Right atrium auricular region (tissue), 2 donors: ENCODE measurements around the gene CPA4. TPM values are rescaled to one million over a fixed set of nuclear protein-coding genes. Genes with fewer than 3 reads are reported as not detected.
"Not testable (repeated sequence)": the region's sequence is repeated elsewhere in the genome, so short reads cannot be mapped to it uniquely, and the experiment has no call there.

Source experiments
- DNase-seq: peaks from one replicate; pipeline ENCODE4 v3.0.0-alpha.2; 2019; ENCODE audit warnings: low spot score
- H3K27ac ChIP-seq, 2 donors: fragments of 200-600 bp; sonication (generic); 1 replicate in 1 of 2; 2 replicates in 1 of 2; pipeline ENCODE4 v1.5.1; 2016 to 2019
- H3K27me3 ChIP-seq, 2 donors: fragments of 200-600 bp; sonication (generic); one replicate each; pipeline versions ENCODE4 v1.5.1 to v1.6.0; 2017 to 2019
- H3K36me3 ChIP-seq: fragments of 200-600 bp; sonication (generic); one replicate; pipeline ENCODE4 v1.5.1; 2016
- H3K4me1 ChIP-seq, 2 donors: fragments of 200-600 bp; sonication (generic); one replicate each; pipeline versions ENCODE4 v1.5.1 to v1.6.0; 2017 to 2019
- H3K4me3 ChIP-seq, 2 donors: fragments of 200-600 bp; sonication (generic); 1 replicate in 1 of 2; 2 replicates in 1 of 2; pipeline ENCODE4 v1.5.1; 2017 to 2019; ENCODE audit warnings: mild to moderate bottlenecking in 1 of 2, moderate library complexity in 1 of 2
- H3K9me3 ChIP-seq, 2 donors: fragments of 200-600 bp; sonication (generic); one replicate each; pipeline ENCODE4 v1.5.1; 2019
- CTCF ChIP-seq, 2 donors: fragments of 200-600 bp; sonication (generic); IDR thresholded peaks; one replicate each; pipeline ENCODE4 v1.5.1; 2019; ENCODE audit warnings: antibody characterized with exemption in 2 of 2
- total RNA-seq, 2 donors: library from RNA; depleted of rRNA; stranded (reverse); fragments of >200 nt; gene quantifications; one replicate each; pipeline ENCODE4 v1.1.0, GENCODE V29; 2016

CPA4 gene
- 1 to 10 TPM; 2.0 to 6.0 TPM for total RNA-seq

- no peak for TF ChIP-seq CTCF (IDR thresholded peaks at IDR 0.05)
- Histone ChIP-seq H3K9me3 (no peaks in the 10 kb centered on the region), H3K27me3 (no peaks in the 10 kb centered on the region), H3K4me3 (no peak within 1 kb of the TSS), H3K4me1 (no peaks in the 10 kb centered on the region), H3K27ac (no peak within 1 kb of the TSS), H3K36me3 (no peaks in the 10 kb centered on the region)
- DNase-seq = no peak
These were observed at the start of gene CPA4 for GRCh38 chr7:130292682-130293257. Gene CPA4 (plus strand): TSS chr7:130293161. CDS start chr7:130293181, 20 bp downstream.

- not testable (repeated sequence) for H3K4me1 ChIP-seq, H3K27ac ChIP-seq, H3K9me3 ChIP-seq, H3K27me3 ChIP-seq, H3K36me3 ChIP-seq, H3K4me3 ChIP-seq, DNase-seq
These were observed 49.5 kb upstream of the CPA4 start for GRCh38 chr7:130243486-130243885.

- H3K36me3 ChIP-seq, H3K4me3 ChIP-seq: not testable (repeated sequence)
These were observed 46.5 kb upstream of the CPA4 start for GRCh38 chr7:130246491-130246890.

GRCh38 chr7:130248842-130249241 is 44.1 kb upstream of the CPA4 start:
- H3K4me3 ChIP-seq, H3K36me3 ChIP-seq, H3K4me1 ChIP-seq: not testable (repeated sequence)

More at GRCh38 chr7:130246491-130246890, 46.5 kb upstream of the CPA4 start:
- not testable (repeated sequence) for H3K27me3 ChIP-seq, H3K4me1 ChIP-seq, DNase-seq, H3K27ac ChIP-seq, H3K9me3 ChIP-seq

GRCh38 chr7:130249626-130250025 is 43.3 kb upstream of the CPA4 start:
- not testable (repeated sequence) for H3K27me3 ChIP-seq, H3K27ac ChIP-seq, H3K4me3 ChIP-seq, DNase-seq, H3K36me3 ChIP-seq, H3K4me1 ChIP-seq, H3K9me3 ChIP-seq

More at GRCh38 chr7:130248842-130249241, 44.1 kb upstream of the CPA4 start:
- H3K27me3 ChIP-seq, H3K9me3 ChIP-seq, DNase-seq, H3K27ac ChIP-seq: not testable (repeated sequence)

GRCh38 chr7:130254555-130254954 is 38.4 kb upstream of the CPA4 start:
- H3K27me3 ChIP-seq = no peaks in the 10 kb centered on the region
- H3K4me3 ChIP-seq = no peak overlapping the region
- H3K9me3 ChIP-seq = peaks cover 0 to 25% of the 10 kb centered on the region in 2 donors
- TF ChIP-seq CTCF (IDR thresholded peaks at IDR 0.05) = no peak
- H3K4me1 ChIP-seq = no peaks in the 10 kb centered on the region
- H3K27ac ChIP-seq = no peak overlapping the region
- DNase-seq = no peak
- H3K36me3 ChIP-seq = no peaks in the 10 kb centered on the region

- no peak for DNase-seq
- Histone ChIP-seq H3K27ac (no peak overlapping the region), H3K9me3 (peaks cover 0 to 36% of the 10 kb centered on the region in 2 donors), H3K36me3 (no peaks in the 10 kb centered on the region), H3K27me3 (no peaks in the 10 kb centered on the region), H3K4me1 (no peaks in the 10 kb centered on the region), H3K4me3 (no peak overlapping the region)
- no peak for TF ChIP-seq CTCF (IDR thresholded peaks at IDR 0.05)
These were observed 36.3 kb upstream of the CPA4 start for GRCh38 chr7:130256704-130257103.

- Histone ChIP-seq H3K4me1 (no peaks in the 10 kb centered on the region), H3K4me3 (no peak overlapping the region), H3K9me3 (peaks cover 0 to 36% of the 10 kb centered on the region in 2 donors), H3K27me3 (no peaks in the 10 kb centered on the region), H3K27ac (no peak overlapping the region), H3K36me3 (no peaks in the 10 kb centered on the region)
- DNase-seq = no peak
- TF ChIP-seq CTCF (IDR thresholded peaks at IDR 0.05) = no peak
These were observed 34.4 kb upstream of the CPA4 start for GRCh38 chr7:130258494-130259078.
